ENCODE data around the gene SLK. TPM values are rescaled to one million over a fixed set of nuclear protein-coding genes. Genes with fewer than 3 reads are reported as not detected.

Gene SLK
- total RNA-seq, 4 donors from 2014 or later: 62.2 to 74.7 (median 68.0) TPM

DNA sequence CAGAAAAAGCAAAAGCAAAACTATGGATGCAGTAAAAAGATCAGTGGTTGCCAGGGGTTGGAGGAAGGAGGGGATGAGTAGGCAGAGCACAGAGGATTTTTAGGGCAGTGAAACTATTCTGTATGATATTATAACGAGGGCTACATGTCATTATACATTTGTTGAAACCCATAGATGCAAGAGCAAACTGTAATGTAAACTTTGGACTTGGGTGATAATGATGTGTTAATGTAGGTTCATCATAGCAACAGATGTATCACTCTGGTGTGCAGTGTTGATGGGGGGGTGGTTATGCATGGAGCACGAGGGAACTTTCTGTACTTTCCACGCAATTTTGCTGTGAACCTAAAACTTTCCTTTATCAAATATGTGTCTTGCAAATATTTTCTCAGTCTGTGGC is 23.2 kb downstream of the SLK start:
- Histone ChIP-seq H3K36me3 (peaks cover 0 to 22% (median 0%) of the 10 kb centered on the region in 3 donors), H3K27ac (no peak overlapping the region), H3K9me3 (no peaks in the 10 kb centered on the region), H3K4me1 (peaks cover 0 to 45% (median 2%) of the 10 kb centered on the region in 4 donors), H3K27me3 (no peaks in the 10 kb centered on the region), H3K4me3 (no peak overlapping the region)
- TF ChIP-seq CTCF (IDR thresholded peaks at IDR 0.05): no peak
- no peak for TF ChIP-seq POLR2A (IDR thresholded peaks at IDR 0.05)
- TF ChIP-seq EP300 (IDR thresholded peaks at IDR 0.05): no peak
- 52 to 67% methylated on average over 3 of the region's 3 CpGs for WGBS, 2 donors
- DNase-seq (ENCODE audit: low spot score in 2 of 2): no peak

- no peaks in the 10 kb centered on the region for H3K27me3 ChIP-seq
- WGBS, 2 donors: 63 to 67% methylated on average over 1 of the region's 1 CpG
- no peak for TF ChIP-seq CTCF (IDR thresholded peaks at IDR 0.05)
- no peak for TF ChIP-seq EP300 (IDR thresholded peaks at IDR 0.05)
- TF ChIP-seq POLR2A (IDR thresholded peaks at IDR 0.05): no peak
- H3K36me3 ChIP-seq: peaks cover 0 to 25% (median 0%) of the 10 kb centered on the region in 3 donors
- no peak for DNase-seq (ENCODE audit: low spot score in 2 of 2)
- peaks cover 0 to 41% (median 2%) of the 10 kb centered on the region in 4 donors for H3K4me1 ChIP-seq
- no peak overlapping the region for H3K4me3 ChIP-seq
- H3K9me3 ChIP-seq: no peaks in the 10 kb centered on the region
- H3K27ac ChIP-seq: no peak overlapping the region
Measured at GRCh38 chr10:103990531-103990930, 23.6 kb downstream of the SLK start.

DNA sequence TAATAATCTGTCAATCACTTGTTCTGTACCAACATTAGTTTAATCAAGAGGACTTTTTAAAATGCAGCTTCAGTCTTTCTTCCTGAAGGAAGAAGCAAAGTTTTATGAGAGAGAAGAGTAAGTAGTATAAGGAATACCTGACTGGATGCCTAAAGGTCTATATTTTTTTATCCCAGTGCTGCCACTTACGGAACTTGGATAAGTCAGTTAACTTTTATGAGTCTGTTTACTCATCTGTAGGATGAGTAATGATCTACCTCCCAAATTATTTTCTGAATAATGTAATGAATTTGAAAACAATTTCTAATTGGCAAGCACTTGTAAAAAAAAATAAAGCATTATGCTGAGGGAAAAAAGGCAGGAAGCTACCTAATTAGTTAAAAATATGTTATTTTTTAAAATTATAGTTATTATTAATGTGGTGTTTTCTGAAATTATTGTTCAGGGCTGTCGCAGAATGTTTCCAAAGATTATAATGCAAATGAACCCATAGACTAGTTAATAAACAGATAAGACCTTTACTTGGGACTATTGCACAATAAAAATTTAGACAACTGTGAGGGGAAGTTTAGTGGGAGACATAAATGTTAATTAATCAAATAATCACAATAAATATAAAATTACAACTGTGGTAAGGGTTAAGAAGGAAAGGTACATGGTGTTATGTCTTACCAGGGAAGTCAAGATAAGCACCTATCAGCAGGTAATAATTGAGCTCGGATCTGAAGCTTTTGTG is 24.6 kb downstream of the SLK start:
- Histone ChIP-seq H3K4me3 (no peak overlapping the region), H3K27me3 (no peaks in the 10 kb centered on the region), H3K4me1 (peaks cover 0 to 32% (median 2%) of the 10 kb centered on the region in 4 donors), H3K9me3 (no peaks in the 10 kb centered on the region), H3K36me3 (peaks cover 0 to 30% (median 0%) of the 10 kb centered on the region in 3 donors), H3K27ac (no peak overlapping the region)
- 92 to 93% methylated on average over 3 of the region's 3 CpGs for WGBS, 2 donors
- no peak for TF ChIP-seq POLR2A (IDR thresholded peaks at IDR 0.05)
- TF ChIP-seq EP300 (IDR thresholded peaks at IDR 0.05): no peak
- no peak for TF ChIP-seq CTCF (IDR thresholded peaks at IDR 0.05)
- DNase-seq (ENCODE audit: low spot score in 2 of 2): no peak

DNA sequence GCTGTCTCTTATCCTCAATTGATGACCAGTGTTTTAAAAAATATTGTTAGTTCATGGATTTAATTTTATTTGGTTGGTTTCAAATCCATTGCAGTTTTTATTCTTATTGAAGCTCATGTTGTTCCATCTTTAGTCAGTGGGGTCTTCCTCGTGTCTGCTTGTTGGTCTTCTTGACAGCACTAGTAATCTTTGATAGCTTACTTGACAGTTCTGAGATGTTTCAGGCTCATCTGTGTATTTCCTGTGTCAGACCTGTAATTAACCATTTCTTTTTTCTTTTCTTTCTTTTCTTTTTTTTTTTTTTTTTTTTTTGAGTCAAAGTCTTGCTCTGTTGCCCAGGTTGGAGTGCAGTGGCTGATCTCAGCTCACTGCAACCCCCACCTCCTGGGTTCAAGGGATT is 28.2 kb downstream of the SLK start:
- WGBS, 2 donors: 92 to 94% methylated on average over 1 of the region's 1 CpG
- H3K27me3 ChIP-seq: no peaks in the 10 kb centered on the region
- H3K36me3 ChIP-seq: peaks cover 0 to 54% (median 0%) of the 10 kb centered on the region in 3 donors
- no peak overlapping the region for H3K27ac ChIP-seq
- peaks cover 0 to 12% (median 0%) of the 10 kb centered on the region in 4 donors for H3K4me1 ChIP-seq
- no peak for DNase-seq (ENCODE audit: low spot score in 2 of 2)
- no peak for TF ChIP-seq EP300 (IDR thresholded peaks at IDR 0.05)
- no peak for TF ChIP-seq CTCF (IDR thresholded peaks at IDR 0.05)
- no peak for TF ChIP-seq POLR2A (IDR thresholded peaks at IDR 0.05)
- H3K9me3 ChIP-seq: no peaks in the 10 kb centered on the region
- no peak overlapping the region for H3K4me3 ChIP-seq

DNA sequence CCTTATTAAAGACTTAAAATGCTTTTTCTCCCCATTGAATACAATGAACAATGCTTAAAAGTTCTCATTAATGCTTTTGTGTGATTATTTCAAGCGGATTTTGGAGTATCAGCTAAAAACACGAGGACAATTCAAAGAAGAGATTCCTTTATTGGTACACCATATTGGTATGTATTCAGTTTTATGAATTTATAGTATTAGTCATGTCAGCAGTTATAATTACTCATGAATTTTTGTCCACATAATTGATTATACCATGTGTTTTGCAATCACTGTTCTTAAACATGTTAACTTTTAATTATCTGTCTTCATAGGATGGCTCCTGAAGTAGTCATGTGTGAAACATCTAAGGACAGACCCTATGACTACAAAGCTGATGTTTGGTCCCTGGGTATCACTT is 31.9 kb downstream of the SLK start:
- no peaks in the 10 kb centered on the region for H3K4me1 ChIP-seq
- H3K36me3 ChIP-seq: peaks cover 0 to 78% (median 0%) of the 10 kb centered on the region in 3 donors
- no peaks in the 10 kb centered on the region for H3K9me3 ChIP-seq
- H3K27me3 ChIP-seq: no peaks in the 10 kb centered on the region
- no peak overlapping the region for H3K4me3 ChIP-seq
- DNase-seq (ENCODE audit: low spot score in 2 of 2): no peak
- TF ChIP-seq CTCF (IDR thresholded peaks at IDR 0.05): no peak
- TF ChIP-seq EP300 (IDR thresholded peaks at IDR 0.05): no peak
- no peak for TF ChIP-seq POLR2A (IDR thresholded peaks at IDR 0.05)
- WGBS, 2 donors: 69 to 78% methylated on average over 2 of the region's 2 CpGs
- no peak overlapping the region for H3K27ac ChIP-seq

Data from tibial nerve (tissue), 4 donors.